K562 (cell line): ENCODE results near the gene DCT. TPM values are rescaled to one million over a fixed set of nuclear protein-coding genes. Genes with fewer than 3 reads are reported as not detected.

Experiments
- ATAC-seq: fragments of 200-7000 bp; cut with Tn5 transposase; 3 replicates; pipeline ENCODE4 v1.9.1; 2020; ENCODE audit warnings: moderate library complexity
- BruUV-seq: library from RNA; stranded (reverse); fragments of 400-500 nt; replicated peaks from 2 replicates; lab custom pipeline; 2021; lab: Mats Ljungman, UMichigan
- CTCF ChIA-PET: fragments of 300-600 bp; formaldehyde crosslinking; extraction: SDS; loops from one replicate; lab custom pipeline; 2021; ENCODE audit warnings: low intra/inter-chr PET ratio; lab: Yijun Ruan, JAX
- POLR2A ChIA-PET: fragments of 300-600, 350-650 bp; sonication (Branson Sonifier 250); formaldehyde crosslinking; extraction: SDS; loops from one replicate; lab custom pipeline; 2021; ENCODE audit warnings: antibody characterized with exemption, inconsistent platforms; lab: Yijun Ruan, JAX
- DNase-seq, 4 experiments: peaks; one replicate each; pipeline versions ENCODE4 v3.0.0 to v3.0.0-alpha.2; 2011 to 2018; ENCODE audit warnings: low spot score in 3 of 4, mixed read lengths in 3 of 4; ENCODE audit errors: extremely low read depth in 1 of 4
- FAIRE-seq: peaks from 2 replicates; lab custom pipeline; 2011; peaks lifted over from hg19 to GRCh38; lab: Jason Lieb, UNC
- H2AFZ ChIP-seq: 2 replicates; pipeline ENCODE4 v1.6.0; 2011; ENCODE audit warnings: low read depth, low read length, control low read depth, inconsistent platforms
- H3K27ac ChIP-seq: fragments of 200-600 bp; 3 replicates; pipeline ENCODE4 v1.8.0; 2011; ENCODE audit warnings: low read depth, mild to moderate bottlenecking, control low read depth, inconsistent platforms, low read length, moderate library complexity, mixed read lengths; ENCODE audit errors: extremely low read depth
- H3K27me3 ChIP-seq, 2 experiments: fragments of 300-600 bp in 1 of 2; 2 replicates in 1 of 2; 3 replicates in 1 of 2; pipeline versions ENCODE4 v1.6.0 to v1.8.0; 2011; ENCODE audit warnings: inconsistent platforms in 2 of 2, low read length in 2 of 2, mild to moderate bottlenecking in 1 of 2, mixed read lengths in 1 of 2, moderate library complexity in 1 of 2; ENCODE audit not compliant: control insufficient read depth in 2 of 2, insufficient read depth in 2 of 2
- H3K36me3 ChIP-seq: fragments of 300-600 bp; 3 replicates; pipeline ENCODE4 v1.8.0; 2011; ENCODE audit warnings: mild to moderate bottlenecking, low read length, inconsistent platforms; ENCODE audit not compliant: control insufficient read depth, insufficient read depth
- H3K4me1 ChIP-seq, 2 experiments: fragments of 200-600 bp in 1 of 2; replicated peaks in 1 of 2; 2 replicates in 1 of 2; 3 replicates in 1 of 2; pipeline versions ENCODE4 v1.5.1 to v1.8.0; 2011; ENCODE audit warnings: inconsistent platforms in 2 of 2, low read length in 2 of 2, mild to moderate bottlenecking in 1 of 2, mixed read lengths in 1 of 2, moderate library complexity in 1 of 2; ENCODE audit not compliant: control insufficient read depth in 2 of 2, insufficient read depth in 2 of 2
- H3K4me2 ChIP-seq: 2 replicates; pipeline ENCODE4 v1.6.1; 2011; ENCODE audit warnings: low read length, control low read depth, inconsistent platforms, mixed read lengths; ENCODE audit not compliant: insufficient read depth
- H3K4me3 ChIP-seq: fragments of 200-600 bp; sonication (generic), shearing (Covaris generic); 2 replicates; pipeline ENCODE4 v1.5.1; 2016; ENCODE audit warnings: control low read depth, inconsistent platforms
- H3K79me2 ChIP-seq: fragments of 200-600 bp; 3 replicates; pipeline ENCODE4 v1.8.0; 2011; ENCODE audit warnings: low read length, inconsistent platforms; ENCODE audit not compliant: control insufficient read depth, insufficient read depth
- H3K9ac ChIP-seq, 2 experiments: 2 replicates each; pipeline versions ENCODE4 v1.6.0 to v1.6.1; 2011; ENCODE audit warnings: low read depth in 2 of 2, low read length in 2 of 2, control low read depth in 1 of 2, inconsistent platforms in 1 of 2, mild to moderate bottlenecking in 1 of 2, mixed read lengths in 1 of 2; ENCODE audit not compliant: insufficient read depth in 1 of 2
- H3K9me1 ChIP-seq: one replicate; pipeline ENCODE4 v1.6.0; 2011; ENCODE audit warnings: inconsistent platforms, mild to moderate bottlenecking, low read length, moderate library complexity; ENCODE audit not compliant: control insufficient read depth, insufficient read depth
- H3K9me3 ChIP-seq: replicated peaks from 2 replicates; pipeline ENCODE4 v1.5.1; 2011; ENCODE audit warnings: low read depth, low read length, inconsistent platforms; ENCODE audit not compliant: control insufficient read depth, insufficient read depth
- H4K20me1 ChIP-seq: replicated peaks from 2 replicates; pipeline ENCODE4 v1.6.1; 2011; ENCODE audit warnings: low read length, inconsistent platforms, mixed read lengths; ENCODE audit not compliant: control insufficient read depth, insufficient read depth
- ATF1 ChIP-seq, 2 experiments: fragments of 450-650 bp in 1 of 2; IDR thresholded peaks; 2 replicates each; pipeline ENCODE4 v1.6.1; 2016; ENCODE audit warnings: missing compliant biosample characterization in 1 of 2, missing genetic modification characterization in 1 of 2
- C11orf30 ChIP-seq: fragments of 450-650 bp; IDR thresholded peaks from 2 replicates; pipeline ENCODE4 v1.6.1; 2016; ENCODE audit warnings: low read depth, mild to moderate bottlenecking
- CREM ChIP-seq: IDR thresholded peaks from 2 replicates; pipeline ENCODE4 v1.6.1; 2014; ENCODE audit warnings: antibody characterized with exemption, low read depth
- FOSL1 ChIP-seq: fragments of 200-800 bp; sonication (Bioruptor generic); conservative IDR thresholded peaks from 2 replicates; pipeline ENCODE4 v1.6.1; 2016; ENCODE audit warnings: missing genetic modification characterization, missing compliant biosample characterization
- GABPB1 ChIP-seq: sonication (generic); formaldehyde crosslinking; IDR thresholded peaks from 2 replicates; pipeline ENCODE4 v1.8.0; 2022; ENCODE audit warnings: mild to moderate bottlenecking, missing genetic modification reagents
- MAFG ChIP-seq: fragments of 450-650 bp; conservative IDR thresholded peaks from 2 replicates; pipeline ENCODE4 v1.6.1; 2016; ENCODE audit warnings: missing genetic modification characterization, missing compliant biosample characterization
- NFE2 ChIP-seq: IDR thresholded peaks from 2 replicates; pipeline ENCODE4 v1.6.1; 2014; ENCODE audit warnings: antibody characterized with exemption, low read depth
- POLR2H ChIP-seq: IDR thresholded peaks from 2 replicates; pipeline ENCODE4 v1.6.1; 2016; ENCODE audit warnings: missing genetic modification characterization, low read depth, mild to moderate bottlenecking, control low read depth, missing compliant biosample characterization, moderate library complexity
- RCOR1 ChIP-seq, 2 experiments: IDR thresholded peaks; 2 replicates each; pipeline ENCODE4 v1.6.1; 2012; ENCODE audit warnings: low read depth in 2 of 2, low read length in 2 of 2, borderline replicate concordance in 1 of 2, improper control_type of control experiment in 1 of 2
- YBX1 ChIP-seq: fragments of 450-650 bp; IDR thresholded peaks from 2 replicates; pipeline ENCODE4 v1.7.1; 2016; ENCODE audit warnings: mild to moderate bottlenecking
- ZNF316 ChIP-seq: fragments of 450-650 bp; IDR thresholded peaks from 2 replicates; pipeline ENCODE4 v1.6.1; 2016
- WGBS: fragments of 100-300 bp; shearing (Covaris generic); methylation state at CpG from one replicate; pipeline ENCODE4 v1.1.6; 2016; ENCODE audit warnings: low coverage, mixed read lengths; ENCODE audit not compliant: insufficient coverage; ENCODE audit errors: missing lambda C conversion rate; 5-methylcytosine and 5-hydroxymethylcytosine counted together
- in situ Hi-C: fragments of 300-500 bp; cut with MboI; formaldehyde crosslinking; loops from 4 replicates; pipeline ENCODE4 v1.15.0; 2018; ENCODE audit warnings: inconsistent platforms, mixed read lengths
- intact Hi-C: fragments of 100-400 bp; cut with micrococcal nuclease; formaldehyde crosslinking; loops from 2 replicates; pipeline ENCODE4 v1.14.2; 2022
- polyA plus RNA-seq, 8 experiments: library from polyadenylated mRNA; depleted of rRNA in 4 of 8; stranded (reverse) in 5 of 8; unstranded in 3 of 8; fragments of >200 nt; fragmentation: Nextera tagmentation in 2 of 8; fragmentation: Illumina TruSeq in 1 of 8; extraction: Ambion mirVana in 2 of 8; extraction: Trizol in 1 of 8; gene quantifications; 2 replicates each; pipeline versions ENCODE4 v1.2.1 to v1.2.3, GENCODE V29; 2011 to 2014; ENCODE audit warnings: inconsistent platforms in 1 of 8, missing spikeins in 1 of 8
- total RNA-seq, 7 experiments: library from RNA; depleted of rRNA in 6 of 7; stranded (reverse); fragments of >200 nt in 6 of 7; fragmentation: Illumina TruSeq in 2 of 7; extraction: Trizol in 2 of 7; gene quantifications; 2 replicates each; pipeline versions ENCODE4 v1.2.1 to v1.2.3, GENCODE V29; 2011 to 2021; ENCODE audit warnings: low replicate concordance in 1 of 7
- TF ChIP-seq, protein P1 (sequence below): fragments of 200-800 bp; sonication (Bioruptor generic); IDR thresholded peaks from 2 replicates; pipeline ENCODE4 v1.6.1; 2017; ENCODE audit warnings: missing genetic modification characterization, missing compliant biosample characterization
- TF ChIP-seq, protein P2 (sequence below): fragments of 250-450 bp; sonication (Bioruptor Pico); IDR thresholded peaks from 2 replicates; pipeline ENCODE4 v1.4.0; 2020; ENCODE audit warnings: borderline replicate concordance
- TF ChIP-seq, protein P3 (sequence below): fragments of 450-650 bp; IDR thresholded peaks from 2 replicates; pipeline ENCODE4 v1.6.1; 2016
- TF ChIP-seq, protein P4 (sequence below): sonication (generic); IDR thresholded peaks from 2 replicates; pipeline ENCODE4 v1.6.1; 2016

Gene DCT
- total and polyA plus RNA-seq, 9 of the 15 experiments (the other 6 are each of a cell fraction or from before 2014, with no cell fraction given): 0.11 to 0.83 (median 0.57) TPM

DNA sequence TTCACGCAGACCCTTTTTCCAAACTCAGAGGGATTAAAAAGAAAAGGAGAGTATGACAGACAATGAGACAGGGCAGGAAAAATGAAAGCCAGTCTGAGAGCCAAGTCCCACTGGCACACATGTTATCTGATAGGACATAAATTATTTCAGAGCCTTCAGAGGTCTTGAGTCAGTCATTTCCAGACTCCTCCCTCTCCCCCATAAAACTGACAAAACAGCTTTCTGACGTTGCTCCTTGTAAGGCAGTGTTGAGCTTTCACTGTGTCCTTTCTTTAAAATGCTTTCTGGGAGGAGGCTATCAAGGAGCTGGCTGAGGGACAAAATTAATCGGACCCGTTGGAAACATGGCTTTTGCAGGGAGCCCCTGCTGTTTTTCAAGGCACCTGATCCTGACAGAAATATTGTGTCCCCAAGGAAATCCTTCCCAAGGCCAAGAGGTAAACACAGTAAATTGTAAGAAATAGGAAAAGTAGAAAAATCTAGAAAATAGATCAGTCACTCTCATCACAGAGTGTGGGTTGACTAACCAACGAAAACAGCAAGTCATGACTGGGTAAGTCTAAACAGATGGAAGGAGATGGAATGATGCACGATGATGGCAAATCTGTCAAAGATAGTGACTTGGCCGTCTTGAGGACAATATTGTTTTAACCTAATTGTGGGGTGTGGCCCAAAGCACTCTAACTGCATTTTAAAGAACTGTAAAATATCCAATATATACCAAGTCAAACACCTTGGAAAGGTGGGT is 89.7 kb downstream of the DCT start:
- intact Hi-C loops: no loop called here
- no peak for TF ChIP-seq ATF1 (CRISPR knock-in tag; IDR thresholded peaks at IDR 0.05)
- peak; percentile 74 for TF ChIP-seq ATF1 (tag; IDR thresholded peaks at IDR 0.05)
- TF ChIP-seq CREM: peak; percentile 58
- TF ChIP-seq, protein P1, sequence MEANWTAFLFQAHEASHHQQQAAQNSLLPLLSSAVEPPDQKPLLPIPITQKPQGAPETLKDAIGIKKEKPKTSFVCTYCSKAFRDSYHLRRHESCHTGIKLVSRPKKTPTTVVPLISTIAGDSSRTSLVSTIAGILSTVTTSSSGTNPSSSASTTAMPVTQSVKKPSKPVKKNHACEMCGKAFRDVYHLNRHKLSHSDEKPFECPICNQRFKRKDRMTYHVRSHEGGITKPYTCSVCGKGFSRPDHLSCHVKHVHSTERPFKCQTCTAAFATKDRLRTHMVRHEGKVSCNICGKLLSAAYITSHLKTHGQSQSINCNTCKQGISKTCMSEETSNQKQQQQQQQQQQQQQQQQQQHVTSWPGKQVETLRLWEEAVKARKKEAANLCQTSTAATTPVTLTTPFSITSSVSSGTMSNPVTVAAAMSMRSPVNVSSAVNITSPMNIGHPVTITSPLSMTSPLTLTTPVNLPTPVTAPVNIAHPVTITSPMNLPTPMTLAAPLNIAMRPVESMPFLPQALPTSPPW: peak; percentile 77
- peak; percentile 42; the same call in 1 of the 2 replicates for TF ChIP-seq POLR2H (tag)
- TF ChIP-seq, protein P2, sequence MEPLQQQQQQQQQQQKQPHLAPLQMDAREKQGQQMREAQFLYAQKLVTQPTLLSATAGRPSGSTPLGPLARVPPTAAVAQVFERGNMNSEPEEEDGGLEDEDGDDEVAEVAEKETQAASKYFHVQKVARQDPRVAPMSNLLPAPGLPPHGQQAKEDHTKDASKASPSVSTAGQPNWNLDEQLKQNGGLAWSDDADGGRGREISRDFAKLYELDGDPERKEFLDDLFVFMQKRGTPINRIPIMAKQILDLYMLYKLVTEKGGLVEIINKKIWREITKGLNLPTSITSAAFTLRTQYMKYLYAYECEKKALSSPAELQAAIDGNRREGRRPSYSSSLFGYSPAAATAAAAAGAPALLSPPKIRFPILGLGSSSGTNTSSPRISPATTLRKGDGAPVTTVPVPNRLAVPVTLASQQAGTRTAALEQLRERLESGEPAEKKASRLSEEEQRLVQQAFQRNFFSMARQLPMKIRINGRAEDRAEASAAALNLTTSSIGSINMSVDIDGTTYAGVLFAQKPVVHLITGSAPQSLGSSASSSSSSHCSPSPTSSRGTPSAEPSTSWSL (CRISPR knock-in tag): no peak
- TF ChIP-seq NFE2: peak; percentile 70
- TF ChIP-seq, protein P3, sequence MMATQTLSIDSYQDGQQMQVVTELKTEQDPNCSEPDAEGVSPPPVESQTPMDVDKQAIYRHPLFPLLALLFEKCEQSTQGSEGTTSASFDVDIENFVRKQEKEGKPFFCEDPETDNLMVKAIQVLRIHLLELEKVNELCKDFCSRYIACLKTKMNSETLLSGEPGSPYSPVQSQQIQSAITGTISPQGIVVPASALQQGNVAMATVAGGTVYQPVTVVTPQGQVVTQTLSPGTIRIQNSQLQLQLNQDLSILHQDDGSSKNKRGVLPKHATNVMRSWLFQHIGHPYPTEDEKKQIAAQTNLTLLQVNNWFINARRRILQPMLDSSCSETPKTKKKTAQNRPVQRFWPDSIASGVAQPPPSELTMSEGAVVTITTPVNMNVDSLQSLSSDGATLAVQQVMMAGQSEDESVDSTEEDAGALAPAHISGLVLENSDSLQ: peak; percentile 88
- TF ChIP-seq, protein P4, sequence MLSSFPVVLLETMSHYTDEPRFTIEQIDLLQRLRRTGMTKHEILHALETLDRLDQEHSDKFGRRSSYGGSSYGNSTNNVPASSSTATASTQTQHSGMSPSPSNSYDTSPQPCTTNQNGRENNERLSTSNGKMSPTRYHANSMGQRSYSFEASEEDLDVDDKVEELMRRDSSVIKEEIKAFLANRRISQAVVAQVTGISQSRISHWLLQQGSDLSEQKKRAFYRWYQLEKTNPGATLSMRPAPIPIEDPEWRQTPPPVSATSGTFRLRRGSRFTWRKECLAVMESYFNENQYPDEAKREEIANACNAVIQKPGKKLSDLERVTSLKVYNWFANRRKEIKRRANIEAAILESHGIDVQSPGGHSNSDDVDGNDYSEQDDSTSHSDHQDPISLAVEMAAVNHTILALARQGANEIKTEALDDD: peak; percentile 82
- no peak for TF ChIP-seq YBX1
- TF ChIP-seq ZNF316: peak; percentile 62
- TF ChIP-seq C11orf30: 0 out of 2 replicates have a peak, but pooled peaks have one; percentile 25
- TF ChIP-seq GABPB1 (CRISPR knock-in tag): no peak
- no peak for TF ChIP-seq RCOR1 (IDR thresholded peaks at IDR 0.05; ENCODE audit: borderline replicate concordance in 1 of 2, low read depth in 2 of 2, low read length in 2 of 2)
- peak; percentile 55 for TF ChIP-seq FOSL1 (tag)
- peak; percentile 90 for TF ChIP-seq MAFG (tag)

More for the DNA sequence above, 89.7 kb downstream of the DCT start:
- POLR2A ChIA-PET: no interaction called here
- Histone ChIP-seq H2AFZ (no peak overlapping the region), H3K4me1 (no peaks in the 10 kb centered on the region; a peak in 1 of 5 replicates), H3K79me2 (no peaks in the 10 kb centered on the region), H3K9me1 (no peaks in the 10 kb centered on the region), H3K27ac (no peak overlapping the region), H3K4me3 (no peak overlapping the region), H3K9ac (no peak overlapping the region), H4K20me1 (no peaks in the 10 kb centered on the region), H3K9me3 (no peaks in the 10 kb centered on the region), H3K36me3 (no peaks in the 10 kb centered on the region), H3K27me3 (no peaks in the 10 kb centered on the region), H3K4me2 (no peak overlapping the region)
- FAIRE-seq (no peak), DNase-seq (peak in 1 of 4 experiments; percentile 26), ATAC-seq (peak; percentile 75)
- CTCF ChIA-PET: no interaction called here
- no TSS peak for BruUV-seq
- in situ Hi-C loops: no loop called here
- 0% methylated on average over 5 of the region's 7 CpGs for WGBS
